PC-3 (cell line): ENCODE measurements around the gene MYO3B. TPM values are rescaled to one million over a fixed set of nuclear protein-coding genes. Genes with fewer than 3 reads are reported as not detected.

Experiments used
- ATAC-seq: fragments of 200-7000 bp; cut with Tn5 transposase; 2 replicates; pipeline ENCODE4 v1.9.1; 2020; ENCODE audit warnings: mild to moderate bottlenecking, moderate library complexity
- BruUV-seq: library from RNA; stranded (reverse); fragments of 400-500 nt; replicated peaks from 2 replicates; lab custom pipeline; 2021; lab: Mats Ljungman, UMichigan
- CTCF ChIA-PET: fragments of 300-600 bp; sonication (Branson Sonifier 250); formaldehyde crosslinking; loops from one replicate; lab custom pipeline; 2022; ENCODE audit warnings: antibody characterized with exemption; lab: Charles Lee
- POLR2A ChIA-PET: fragments of 300-600 bp; sonication (Branson Sonifier 250); formaldehyde crosslinking; loops from one replicate; lab custom pipeline; 2022; ENCODE audit warnings: antibody characterized with exemption; ENCODE audit not compliant: unreplicated experiment; lab: Charles Lee
- DNase-seq: peaks from one replicate; pipeline ENCODE4 v3.0.0-alpha.2; 2015
- H2AFZ ChIP-seq: fragments of 300-600 bp; sonication (generic); 2 replicates; pipeline ENCODE4 v1.6.0; 2016; ENCODE audit warnings: antibody characterized with exemption, low read length
- H3F3A ChIP-seq: fragments of 300-600 bp; sonication (generic); one replicate; pipeline ENCODE4 v1.6.0; 2017; ENCODE audit warnings: antibody characterized with exemption, low read length, control low read depth, mild to moderate bottlenecking; ENCODE audit not compliant: unreplicated experiment
- H3K27ac ChIP-seq: fragments of 300-600 bp; sonication (generic); 2 replicates; pipeline ENCODE4 v1.5.1; 2016; ENCODE audit warnings: mild to moderate bottlenecking, low read length
- H3K27me3 ChIP-seq: fragments of 300-600 bp; sonication (generic); 2 replicates; pipeline ENCODE4 v1.6.1; 2016; ENCODE audit warnings: low read length, mixed read lengths
- H3K36me3 ChIP-seq: fragments of 300-600 bp; sonication (generic); 2 replicates; pipeline ENCODE4 v1.6.1; 2016; ENCODE audit warnings: low read depth, mixed run types, low read length, mixed read lengths
- H3K4me1 ChIP-seq: fragments of 300-600 bp; sonication (generic); 2 replicates; pipeline ENCODE4 v1.5.1; 2016; ENCODE audit warnings: low read length; ENCODE audit not compliant: insufficient read depth
- H3K4me2 ChIP-seq: fragments of 300-600 bp; sonication (generic); 2 replicates; pipeline ENCODE4 v1.6.0; 2016; ENCODE audit warnings: low read length
- H3K4me3 ChIP-seq: fragments of 300-600 bp; sonication (generic); 2 replicates; pipeline ENCODE4 v1.5.1; 2016; ENCODE audit warnings: mild to moderate bottlenecking, low read length, mixed read lengths
- H3K79me2 ChIP-seq: fragments of 300-600 bp; sonication (generic); 2 replicates; pipeline ENCODE4 v1.6.1; 2017; ENCODE audit warnings: low read length, mixed read lengths
- H3K9ac ChIP-seq: fragments of 300-600 bp; sonication (generic); 2 replicates; pipeline ENCODE4 v1.6.0; 2016; ENCODE audit warnings: mild to moderate bottlenecking, low read length
- H3K9me2 ChIP-seq: fragments of 300-600 bp; sonication (generic); replicated peaks from 2 replicates; pipeline ENCODE4 v1.6.1; 2016; ENCODE audit warnings: mixed run types, low read length, mixed read lengths
- H3K9me3 ChIP-seq: fragments of 300-600 bp; sonication (generic); 2 replicates; pipeline ENCODE4 v1.6.1; 2016; ENCODE audit warnings: low read length, mixed read lengths
- H4K20me1 ChIP-seq: fragments of 300-600 bp; sonication (generic); 2 replicates; pipeline ENCODE4 v1.6.1; 2016; ENCODE audit warnings: low read length, mixed read lengths
- CTCF ChIP-seq: fragments of 300-600 bp; sonication (generic); conservative IDR thresholded peaks from 2 replicates; pipeline ENCODE4 v1.5.1; 2017; ENCODE audit warnings: antibody characterized with exemption, low read depth, mild to moderate bottlenecking, low read length
- EZH2 ChIP-seq: fragments of 300-600 bp; sonication (generic); IDR thresholded peaks from one replicate; pipeline ENCODE4 v1.6.1; 2017; ENCODE audit warnings: antibody characterized with exemption, mild to moderate bottlenecking, low read length; ENCODE audit not compliant: unreplicated experiment
- EZH2phosphoT487 ChIP-seq: fragments of 300-600 bp; sonication (generic); IDR thresholded peaks from 2 replicates; pipeline ENCODE4 v1.6.1; 2018; ENCODE audit warnings: mild to moderate bottlenecking, antibody characterized with exemption, low read length, borderline replicate concordance
- intact Hi-C: fragments of 100-400 bp; cut with micrococcal nuclease; formaldehyde crosslinking; loops from 2 replicates; pipeline ENCODE4 v1.9.0; 2023
- total RNA-seq: library from RNA; depleted of rRNA; stranded (reverse); fragments of >200 nt; gene quantifications from 2 replicates; pipeline ENCODE4 v1.2.3, GENCODE V29; 2014

The MYO3B gene
- total RNA-seq, 1 experiment from 2014 or later: 1.1 TPM

GRCh38 chr2:170641961-170642360 lies 464.0 kb downstream of the MYO3B start:
- ATAC-seq: no peak
- H3K4me1 ChIP-seq: no peaks in the 10 kb centered on the region
- H3K9me2 ChIP-seq: no peaks in the 10 kb centered on the region
- H3F3A ChIP-seq: no peaks in the 10 kb centered on the region
- no peak for DNase-seq
- no peak overlapping the region for H3K4me2 ChIP-seq
- TF ChIP-seq EZH2phosphoT487 (no peak), CTCF (no peak), EZH2 (no peak)
- H3K79me2 ChIP-seq: no peaks in the 10 kb centered on the region
- no peak overlapping the region for H3K4me3 ChIP-seq
- no TSS peak for BruUV-seq
- ChIA-PET CTCF (no interaction called here), POLR2A (no interaction called here)
- no peaks in the 10 kb centered on the region for H3K36me3 ChIP-seq
- H3K27ac ChIP-seq: no peak overlapping the region
- no peaks in the 10 kb centered on the region for H4K20me1 ChIP-seq
- no peaks in the 10 kb centered on the region for H3K9me3 ChIP-seq
- H3K9ac ChIP-seq: no peak overlapping the region
- H2AFZ ChIP-seq: no peak overlapping the region
- intact Hi-C loops: no loop called here
- no peaks in the 10 kb centered on the region for H3K27me3 ChIP-seq

- H3K9me2 ChIP-seq: no peaks in the 10 kb centered on the region
- no peak for DNase-seq
Observed at GRCh38 chr2:170643346-170643745, 465.4 kb downstream of the MYO3B start.

More at GRCh38 chr2:170643346-170643745, 465.4 kb downstream of the MYO3B start:
- no peak overlapping the region for H3K9ac ChIP-seq
- ChIA-PET CTCF (no interaction called here), POLR2A (no interaction called here)
- no peaks in the 10 kb centered on the region for H3K79me2 ChIP-seq
- H3K4me3 ChIP-seq: no peak overlapping the region
- no peak overlapping the region for H3K4me2 ChIP-seq
- no peaks in the 10 kb centered on the region for H3K36me3 ChIP-seq
- BruUV-seq: no TSS peak
- TF ChIP-seq EZH2phosphoT487: no peak
- TF ChIP-seq EZH2: no peak
- no peak for TF ChIP-seq CTCF
- intact Hi-C loops: no loop called here
- H3F3A ChIP-seq: no peaks in the 10 kb centered on the region
- no peak overlapping the region for H3K27ac ChIP-seq
- H3K27me3 ChIP-seq: no peaks in the 10 kb centered on the region
- no peaks in the 10 kb centered on the region for H3K4me1 ChIP-seq
- H4K20me1 ChIP-seq: no peaks in the 10 kb centered on the region
- no peak overlapping the region for H2AFZ ChIP-seq
- H3K9me3 ChIP-seq: no peaks in the 10 kb centered on the region
- no peak for ATAC-seq
